Gastrocnemius medialis (tissue), 4 donors: ENCODE data around the gene ZNF230.

ENCODE experiments used
- POLR2A ChIP-seq, 2 donors: fragments of 450-650 bp; IDR thresholded peaks; one replicate each; pipeline ENCODE4 v1.6.1; 2017; ENCODE audit warnings: antibody characterized with exemption in 2 of 2, mild to moderate bottlenecking in 2 of 2, moderate library complexity in 2 of 2
- TF ChIP-seq, protein P1 (sequence below), 5 experiments: fragments of 450-650 bp in 3 of 5; fragments of 200-600 bp in 2 of 5; sonication (generic) in 2 of 5; IDR thresholded peaks in 4 of 5; conservative IDR thresholded peaks in 1 of 5; 1 replicate in 4 of 5; 2 replicates in 1 of 5; pipeline ENCODE4 v1.5.1; 2016 to 2019; ENCODE audit warnings: antibody characterized with exemption in 5 of 5, mild to moderate bottlenecking in 3 of 5, moderate library complexity in 3 of 5

DNA sequence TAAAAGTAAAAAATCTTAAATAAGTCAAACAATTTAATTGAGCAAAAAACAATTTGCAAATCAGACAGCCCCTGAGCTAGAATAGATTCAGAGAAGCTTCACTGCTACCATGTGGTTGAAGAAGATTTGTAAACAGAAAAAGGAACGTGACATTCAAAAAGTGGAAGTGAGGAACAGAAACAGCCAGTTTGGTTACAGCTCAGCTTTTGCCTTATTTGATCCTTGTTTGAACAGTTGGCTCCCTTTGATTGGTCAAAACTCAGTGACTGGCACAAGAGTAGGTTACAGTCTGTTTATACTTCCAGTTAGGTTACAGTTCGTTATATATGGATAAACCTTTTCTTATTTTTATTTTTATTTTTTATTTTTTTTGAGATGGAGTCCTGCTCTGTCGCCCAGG lies 45.9 kb upstream of the ZNF230 start:
- TF ChIP-seq, protein P1, sequence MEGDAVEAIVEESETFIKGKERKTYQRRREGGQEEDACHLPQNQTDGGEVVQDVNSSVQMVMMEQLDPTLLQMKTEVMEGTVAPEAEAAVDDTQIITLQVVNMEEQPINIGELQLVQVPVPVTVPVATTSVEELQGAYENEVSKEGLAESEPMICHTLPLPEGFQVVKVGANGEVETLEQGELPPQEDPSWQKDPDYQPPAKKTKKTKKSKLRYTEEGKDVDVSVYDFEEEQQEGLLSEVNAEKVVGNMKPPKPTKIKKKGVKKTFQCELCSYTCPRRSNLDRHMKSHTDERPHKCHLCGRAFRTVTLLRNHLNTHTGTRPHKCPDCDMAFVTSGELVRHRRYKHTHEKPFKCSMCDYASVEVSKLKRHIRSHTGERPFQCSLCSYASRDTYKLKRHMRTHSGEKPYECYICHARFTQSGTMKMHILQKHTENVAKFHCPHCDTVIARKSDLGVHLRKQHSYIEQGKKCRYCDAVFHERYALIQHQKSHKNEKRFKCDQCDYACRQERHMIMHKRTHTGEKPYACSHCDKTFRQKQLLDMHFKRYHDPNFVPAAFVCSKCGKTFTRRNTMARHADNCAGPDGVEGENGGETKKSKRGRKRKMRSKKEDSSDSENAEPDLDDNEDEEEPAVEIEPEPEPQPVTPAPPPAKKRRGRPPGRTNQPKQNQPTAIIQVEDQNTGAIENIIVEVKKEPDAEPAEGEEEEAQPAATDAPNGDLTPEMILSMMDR (IDR thresholded peaks at IDR 0.05 in 4 of 5, conservative IDR thresholded peaks at IDR 0.05 in 1 of 5) = no peak
- TF ChIP-seq POLR2A (IDR thresholded peaks at IDR 0.05) = no peak
